Posterior cingulate gyrus (tissue), 11 donors: ENCODE results near the gene CA7.

Experiments used
- DNase-seq, 10 donors: peaks; one replicate each; pipeline versions ENCODE4 v3.0.0 to v3.0.0-alpha.2; 2020 to 2021; ENCODE audit warnings: mixed read lengths in 3 of 10
- intact Hi-C: fragments of 100-400 bp; cut with DNase I; formaldehyde crosslinking; loops from one replicate; pipeline ENCODE4 v1.15.1; 2023

CA7 gene

GRCh38 chr16:66844342-66845079 lies at the start of gene CA7:
TSS of gene CA7 (plus strand) at chr16:66844414. CDS start at chr16:66844488, 74 bp downstream.
- intact Hi-C loops, result no loop called here
- peak in 3 of 10 donors; percentile 29 to 90 (median 83) for DNase-seq

GRCh38 chr16:66798161-66798560 lies 46.1 kb upstream of the CA7 start:
- intact Hi-C loops, result no loop called here
- DNase-seq, result no peak

DNA sequence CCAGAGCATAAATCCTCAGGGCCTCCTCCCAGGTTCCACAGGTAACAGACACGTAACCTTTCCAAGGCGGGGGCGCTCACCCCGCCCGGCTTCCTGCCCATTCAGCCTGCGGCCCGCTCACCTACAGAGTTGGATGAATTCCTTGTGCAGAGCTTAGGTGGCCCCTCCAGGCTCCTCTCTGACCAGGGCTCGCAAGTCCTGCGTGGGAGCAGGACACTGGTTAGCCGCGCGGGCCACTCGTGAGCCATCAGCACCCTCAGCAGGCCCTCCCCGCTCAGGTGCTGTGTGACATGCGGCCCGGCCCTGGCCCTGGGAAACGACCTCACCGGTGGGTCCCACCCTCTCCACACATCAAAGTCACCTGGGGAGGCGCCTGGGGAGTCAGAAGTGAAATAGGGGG lies 43.4 kb upstream of the CA7 start:
- DNase-seq, result no peak
- intact Hi-C loops, result no loop called here

- intact Hi-C loops, result no loop called here
- DNase-seq, result peak in 1 of 10 donors; percentile 69
Observed at GRCh38 chr16:66801320-66802105, 42.7 kb upstream of the CA7 start, which contains the start of gene TERB1. TSS of gene TERB1 (minus strand) at chr16:66801584. CDS start at chr16:66796798, 4,786 bp downstream.

GRCh38 chr16:66802159-66802558 lies 42.1 kb upstream of the CA7 start:
- DNase-seq, result no peak
- intact Hi-C loops, result no loop called here

DNA sequence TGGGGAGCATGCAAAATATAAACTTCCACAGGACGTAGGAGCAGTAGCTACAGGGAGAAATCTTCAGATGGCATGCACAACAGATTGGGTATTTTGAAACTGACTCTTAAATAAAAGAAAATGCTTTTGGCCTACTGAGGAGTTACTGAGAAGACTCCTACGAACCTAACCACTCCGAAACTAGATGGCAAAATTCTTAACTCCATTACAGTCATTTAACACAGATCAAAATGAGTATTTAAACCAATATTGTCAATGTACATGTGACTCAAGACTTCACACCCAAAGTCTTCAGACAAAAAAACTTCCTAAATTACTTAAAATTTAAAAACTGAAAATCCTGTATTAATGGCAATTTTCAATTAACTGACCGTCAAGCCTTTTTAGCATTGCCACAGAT lies 34.4 kb upstream of the CA7 start:
- intact Hi-C loops, result no loop called here
- DNase-seq, result no peak

GRCh38 chr16:66810391-66810790 lies 33.8 kb upstream of the CA7 start:
- no peak for DNase-seq
- intact Hi-C loops, result no loop called here

DNA sequence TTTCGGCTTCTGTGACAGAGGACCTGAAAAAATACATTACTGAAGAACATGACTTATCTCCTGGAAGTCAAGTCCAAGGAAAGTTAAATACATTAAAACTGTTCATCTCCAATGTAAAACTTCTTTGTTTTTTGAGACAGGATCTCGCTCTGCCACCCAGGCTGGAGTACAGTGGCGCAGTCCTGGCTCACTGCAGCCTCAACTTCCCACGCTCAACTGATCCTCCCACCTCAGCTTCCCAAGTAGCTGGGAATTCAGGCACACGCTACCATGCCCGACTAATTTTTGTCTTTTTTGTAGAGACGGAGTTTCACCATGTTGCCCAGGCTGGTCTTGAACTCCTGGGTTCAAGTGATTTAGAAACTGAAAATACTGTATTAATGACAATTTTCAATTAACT lies 33.2 kb upstream of the CA7 start:
- peak in 4 of 10 donors; percentile 13 to 86 (median 45) for DNase-seq
- intact Hi-C loops, result no loop called here

DNA sequence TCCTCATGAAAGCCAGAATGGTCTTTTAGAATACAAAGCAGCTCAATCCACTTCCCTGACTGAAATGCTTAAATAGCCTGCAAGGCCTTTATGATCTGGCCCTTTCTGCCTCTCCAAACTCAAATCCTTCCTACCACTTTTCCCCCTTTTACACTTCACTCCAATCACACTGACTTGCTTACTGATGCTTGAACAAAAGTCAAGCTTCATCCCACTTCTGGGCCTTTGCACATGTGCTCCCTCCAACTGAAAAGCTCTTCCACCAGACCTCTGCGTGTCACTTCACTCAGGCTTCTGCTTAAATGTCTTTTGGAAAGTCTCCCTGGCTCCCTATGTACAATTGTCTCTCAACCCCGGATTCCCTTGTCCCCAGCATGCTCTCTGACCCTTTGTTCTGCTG lies 29.5 kb upstream of the CA7 start:
- no peak for DNase-seq
- intact Hi-C loops, result no loop called here

DNA sequence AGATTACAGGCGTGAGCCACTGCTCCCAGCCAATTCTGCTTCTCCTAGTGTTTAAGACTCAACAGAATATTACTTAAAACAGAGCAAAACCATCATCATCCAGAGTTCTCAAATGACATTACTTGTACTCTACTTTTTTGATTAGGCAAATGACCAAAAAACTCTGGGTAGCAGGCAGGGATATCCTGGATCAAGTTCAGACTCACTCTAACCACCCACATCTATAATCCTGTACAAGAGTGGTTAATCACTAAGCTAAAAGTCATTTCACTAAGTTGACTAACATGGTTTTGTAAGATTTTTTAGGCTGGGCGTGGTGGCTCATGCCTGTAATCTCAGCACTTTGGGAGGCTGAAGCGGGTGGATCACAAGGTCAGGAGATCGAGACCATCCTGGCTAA lies 20.2 kb upstream of the CA7 start:
- DNase-seq, result no peak
- intact Hi-C loops, result no loop called here

- intact Hi-C loops, result loop anchor here (5.0 kb wide), 1 partner anchor 42 kb away; no protein-coding TSS in a partner anchor
- DNase-seq, result peak; percentile 72 to 97 (median 81)
Observed at GRCh38 chr16:66830422-66831404, 13.5 kb upstream of the CA7 start, which contains the start of gene NAE1. TSS of gene NAE1 (minus strand) at chr16:66830976. CDS start at chr16:66830899, 77 bp downstream.

- no peak for DNase-seq
- intact Hi-C loops, result loop anchor here (5.0 kb wide), 1 partner anchor 40 kb away; no protein-coding TSS in a partner anchor
Observed at GRCh38 chr16:66832190-66832589, 12.0 kb upstream of the CA7 start.

DNA sequence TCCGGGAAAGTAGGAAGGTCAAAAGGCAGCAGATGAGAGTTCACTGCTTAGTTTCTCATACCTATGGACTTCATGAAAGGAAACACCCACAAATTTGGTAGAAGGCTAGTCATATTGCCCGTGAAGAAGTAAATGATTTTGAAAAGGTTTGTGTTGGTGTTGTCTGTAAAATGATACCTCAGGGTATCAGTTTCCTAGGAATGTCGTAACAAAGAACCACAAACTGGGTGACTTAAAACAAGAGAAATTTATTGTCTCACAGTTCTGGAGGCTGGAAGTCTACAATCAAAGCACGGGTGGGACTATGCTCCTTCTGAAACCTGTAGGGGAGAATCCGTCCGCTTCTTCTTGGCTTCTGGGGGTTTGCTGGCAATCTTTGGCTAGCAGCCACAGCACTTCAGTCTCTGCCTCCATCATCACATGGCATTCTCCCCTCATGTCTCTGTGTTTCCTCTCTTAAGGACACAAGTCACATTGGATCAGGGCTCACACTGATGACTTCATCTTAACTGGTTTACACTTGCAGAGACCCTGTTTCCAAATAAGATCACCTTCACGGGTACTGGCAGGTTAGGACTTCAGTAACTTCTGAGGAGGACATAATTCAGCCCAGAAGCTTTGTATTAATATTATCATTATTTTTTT lies 11.4 kb upstream of the CA7 start:
- DNase-seq, result peak in 1 of 10 donors; percentile 13
- intact Hi-C loops, result loop anchor here (5.0 kb wide), 1 partner anchor 40 kb away; no protein-coding TSS in a partner anchor

DNA sequence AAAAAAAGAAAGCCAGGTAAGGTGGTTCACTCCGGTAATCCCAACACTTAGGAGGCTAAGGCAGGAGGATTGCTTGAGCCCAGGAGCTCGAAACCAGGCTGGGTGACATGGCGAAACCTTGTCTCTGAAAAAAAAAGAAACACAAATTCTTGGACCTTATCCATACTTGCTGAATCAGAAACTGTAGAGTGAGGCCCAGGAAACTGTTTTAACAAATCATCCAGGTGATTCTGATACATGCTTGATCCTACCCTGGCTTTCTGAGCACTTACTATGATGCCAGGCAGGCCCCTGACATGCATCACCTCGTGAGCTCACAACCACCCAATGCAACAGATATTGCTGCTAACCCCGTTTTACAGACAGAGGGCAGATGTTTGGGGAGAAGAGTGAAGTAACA lies 9.5 kb upstream of the CA7 start:
- intact Hi-C loops, result loop anchor here (5.0 kb wide), 1 partner anchor 38 kb away; no protein-coding TSS in a partner anchor
- peak in 1 of 10 donors; percentile 15 for DNase-seq

- DNase-seq, result peak in 1 of 10 donors; percentile 21
- intact Hi-C loops, result no loop called here
Observed at GRCh38 chr16:66840883-66841282, 3.3 kb upstream of the CA7 start.

DNA sequence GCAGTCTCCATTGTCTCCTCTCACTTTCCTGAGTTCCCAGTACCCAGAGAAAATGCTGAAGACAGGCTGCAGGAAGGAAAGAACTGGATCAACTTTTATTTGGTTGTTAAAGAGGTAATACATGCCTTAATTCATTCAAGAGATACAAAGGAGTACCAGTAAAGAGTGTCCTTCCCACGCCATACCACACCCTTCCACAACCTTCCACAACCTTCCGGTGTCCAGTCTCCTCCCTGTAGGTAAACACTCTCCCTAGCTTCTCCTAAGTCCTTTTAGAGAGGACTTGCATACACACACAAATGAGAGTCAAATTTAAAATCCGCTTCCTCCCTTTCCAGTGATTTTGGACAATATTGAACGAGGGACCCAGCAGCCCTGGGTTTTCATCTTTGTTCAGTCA lies 2.8 kb upstream of the CA7 start:
- intact Hi-C loops, result no loop called here
- no peak for DNase-seq

DNA sequence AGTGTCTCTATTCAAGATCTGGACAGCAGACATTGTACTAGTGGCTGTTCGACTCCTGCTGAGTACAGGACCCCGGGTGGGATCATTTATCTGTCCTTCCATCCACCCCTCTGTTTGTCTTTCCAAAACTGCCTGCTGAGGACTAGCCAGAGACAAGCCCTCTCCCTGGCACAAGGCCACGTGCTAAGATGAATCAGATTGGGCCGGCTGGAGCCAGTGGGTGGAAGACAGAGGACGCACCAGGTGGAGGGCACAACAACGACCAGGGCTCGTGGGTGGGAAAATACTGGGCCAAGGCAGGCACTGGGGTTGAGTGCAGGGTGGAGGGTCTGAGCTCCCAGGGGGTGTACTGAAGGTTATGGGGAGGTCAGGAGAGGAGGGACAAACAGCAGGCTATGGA lies 1.4 kb upstream of the CA7 start:
- DNase-seq, result peak in 4 of 10 donors; percentile 38 to 78 (median 48)

GRCh38 chr16:66843191-66843590 lies 1.0 kb upstream of the CA7 start:
- DNase-seq, result peak in 1 of 10 donors; percentile 55
- intact Hi-C loops, result no loop called here

More for the DNA sequence above, 1.4 kb upstream of the CA7 start:
- intact Hi-C loops, result no loop called here

DNA sequence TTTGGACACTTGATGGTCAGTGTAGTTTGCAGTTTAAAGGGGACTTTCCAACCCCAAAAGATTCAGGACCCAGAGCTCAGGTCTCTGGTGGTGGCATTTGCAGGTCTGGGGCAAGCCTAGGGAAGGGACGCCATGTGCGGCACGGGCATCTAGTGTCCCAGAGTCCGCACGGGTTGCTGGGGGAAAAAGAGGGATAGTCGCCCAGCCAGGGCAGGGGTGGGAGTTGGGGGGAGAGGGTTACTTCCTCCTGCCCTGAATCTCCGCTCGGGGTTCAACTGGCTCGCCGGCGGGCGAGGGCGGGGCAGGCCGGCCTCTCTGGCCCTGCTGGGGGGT lies 239 bp upstream of the CA7 start:
- intact Hi-C loops, result no loop called here

DNA sequence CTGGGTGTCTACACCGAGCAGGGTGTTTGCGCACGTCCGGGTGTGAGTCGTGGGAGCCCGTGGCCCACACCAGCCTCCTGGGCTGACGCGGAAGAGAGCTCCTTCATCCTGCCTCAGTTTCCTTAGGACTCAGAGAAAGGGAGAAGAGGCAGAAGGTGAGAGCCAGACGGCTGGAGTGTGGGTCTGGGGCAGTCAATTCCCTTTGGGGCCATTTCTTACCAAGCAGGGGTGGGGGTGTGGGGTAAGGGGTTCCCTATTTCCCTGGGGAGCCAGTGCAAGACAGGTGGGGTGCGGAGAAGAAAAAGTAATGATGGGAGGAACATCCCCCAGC lies 831 bp downstream of the CA7 start:
- DNase-seq, result no peak
- intact Hi-C loops, result no loop called here

More for the DNA sequence above, 239 bp upstream of the CA7 start:
- no peak for DNase-seq
